ENCODE measurements around the gene TOR1A.

- TF ChIP-seq CTCF (conservative IDR thresholded peaks at IDR 0.05; ENCODE audit: low read depth in 2 of 2) = no peak
- no peak for TF ChIP-seq EZH2phosphoT487 (IDR thresholded peaks at IDR 0.05; ENCODE audit: unreplicated experiment)
- TF ChIP-seq POLR2AphosphoS5 (IDR thresholded peaks at IDR 0.05; ENCODE audit: low read depth) = no peak
- no peak for TF ChIP-seq STAT1 (IDR thresholded peaks at IDR 0.05; ENCODE audit: unreplicated experiment)
- no peak for TF ChIP-seq EZH2 (IDR thresholded peaks at IDR 0.05; ENCODE audit: low read depth, unreplicated experiment)
- TF ChIP-seq ZNF462 (CRISPR knock-in tag; IDR thresholded peaks at IDR 0.05) = no peak
- TF ChIP-seq, protein P1, sequence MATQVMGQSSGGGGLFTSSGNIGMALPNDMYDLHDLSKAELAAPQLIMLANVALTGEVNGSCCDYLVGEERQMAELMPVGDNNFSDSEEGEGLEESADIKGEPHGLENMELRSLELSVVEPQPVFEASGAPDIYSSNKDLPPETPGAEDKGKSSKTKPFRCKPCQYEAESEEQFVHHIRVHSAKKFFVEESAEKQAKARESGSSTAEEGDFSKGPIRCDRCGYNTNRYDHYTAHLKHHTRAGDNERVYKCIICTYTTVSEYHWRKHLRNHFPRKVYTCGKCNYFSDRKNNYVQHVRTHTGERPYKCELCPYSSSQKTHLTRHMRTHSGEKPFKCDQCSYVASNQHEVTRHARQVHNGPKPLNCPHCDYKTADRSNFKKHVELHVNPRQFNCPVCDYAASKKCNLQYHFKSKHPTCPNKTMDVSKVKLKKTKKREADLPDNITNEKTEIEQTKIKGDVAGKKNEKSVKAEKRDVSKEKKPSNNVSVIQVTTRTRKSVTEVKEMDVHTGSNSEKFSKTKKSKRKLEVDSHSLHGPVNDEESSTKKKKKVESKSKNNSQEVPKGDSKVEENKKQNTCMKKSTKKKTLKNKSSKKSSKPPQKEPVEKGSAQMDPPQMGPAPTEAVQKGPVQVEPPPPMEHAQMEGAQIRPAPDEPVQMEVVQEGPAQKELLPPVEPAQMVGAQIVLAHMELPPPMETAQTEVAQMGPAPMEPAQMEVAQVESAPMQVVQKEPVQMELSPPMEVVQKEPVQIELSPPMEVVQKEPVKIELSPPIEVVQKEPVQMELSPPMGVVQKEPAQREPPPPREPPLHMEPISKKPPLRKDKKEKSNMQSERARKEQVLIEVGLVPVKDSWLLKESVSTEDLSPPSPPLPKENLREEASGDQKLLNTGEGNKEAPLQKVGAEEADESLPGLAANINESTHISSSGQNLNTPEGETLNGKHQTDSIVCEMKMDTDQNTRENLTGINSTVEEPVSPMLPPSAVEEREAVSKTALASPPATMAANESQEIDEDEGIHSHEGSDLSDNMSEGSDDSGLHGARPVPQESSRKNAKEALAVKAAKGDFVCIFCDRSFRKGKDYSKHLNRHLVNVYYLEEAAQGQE (IDR thresholded peaks at IDR 0.05; ENCODE audit: unreplicated experiment) = no peak
- TF ChIP-seq JUNB (IDR thresholded peaks at IDR 0.05; ENCODE audit: unreplicated experiment) = no peak
- no peak for TF ChIP-seq CREB1 (CRISPR knock-in tag; IDR thresholded peaks at IDR 0.05; ENCODE audit: low read depth)
Observed at GRCh38 chr9:129863059-129863690, 39.2 kb upstream of the TOR1A start.

Data from GM23338 (cell line).